Omental fat pad (tissue), 4 donors: ENCODE measurements around the gene MZB1. TPM values are rescaled to one million over a fixed set of nuclear protein-coding genes. Genes with fewer than 3 reads are reported as not detected.

ENCODE experiments used
- ATAC-seq: fragments of 150-250 bp; one replicate; pipeline ENCODE4 v1.9.1; 2016; ENCODE audit warnings: mild to moderate bottlenecking, moderate library complexity; ENCODE audit not compliant: low FRiP score
- DNase-seq: peaks from one replicate; pipeline ENCODE4 v3.0.0-alpha.2; 2019; ENCODE audit warnings: low spot score
- total RNA-seq, 4 donors: library from RNA; depleted of rRNA; stranded (reverse); fragments of >200 nt; gene quantifications; one replicate each; pipeline ENCODE4 v1.1.0, GENCODE V29; 2016
- TF ChIP-seq, protein P1 (sequence below), 3 donors: fragments of 450-650 bp; IDR thresholded peaks; one replicate each; pipeline ENCODE4 v1.5.1; 2016 to 2017; ENCODE audit warnings: antibody characterized with exemption in 3 of 3, mild to moderate bottlenecking in 3 of 3, moderate library complexity in 2 of 3

MZB1 gene
- total RNA-seq, 4 donors from 2014 or later, result 1.1 to 7.0 (median 2.9) TPM

DNA sequence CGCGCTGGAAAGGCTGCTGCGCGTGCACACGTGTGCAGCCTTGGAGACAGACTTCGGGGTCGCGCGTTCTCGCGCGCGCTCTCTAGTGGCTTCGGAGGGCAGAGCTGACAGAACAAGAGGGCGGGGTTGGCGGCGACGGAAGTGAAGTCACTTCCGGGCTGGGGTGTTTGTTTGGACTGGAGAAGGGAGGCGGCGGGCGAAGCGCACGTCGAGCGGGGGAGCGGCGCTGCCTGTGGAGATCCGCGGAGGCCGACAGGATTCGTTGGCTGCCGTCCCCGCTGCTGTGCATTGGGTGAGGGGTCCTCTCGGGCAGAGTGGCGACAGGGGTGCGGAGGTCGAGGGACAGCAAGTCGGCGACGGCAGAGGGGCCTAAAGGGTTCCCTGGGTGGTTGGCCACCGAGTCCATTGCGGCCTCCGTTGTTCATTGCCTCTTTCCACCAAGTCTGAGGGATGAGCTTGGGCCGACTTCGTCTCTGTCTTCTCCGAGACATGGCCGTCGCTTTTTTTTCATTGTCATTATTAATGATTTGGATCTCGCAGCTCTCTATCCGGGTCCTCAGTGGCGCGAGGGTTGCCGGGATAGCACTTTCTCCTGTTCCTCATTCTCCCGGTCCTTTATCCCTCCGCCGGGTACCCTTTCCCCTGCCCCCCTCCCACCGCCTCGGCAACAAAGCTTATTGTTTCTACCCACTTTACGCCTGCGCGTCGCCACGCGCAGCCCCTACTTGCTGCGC lies 47.9 kb downstream of the MZB1 start, which contains the start of gene PAIP2:
Gene PAIP2, plus strand, starts transcription at position 166 of the 734 bp plus-strand sequence. CDS start 21,931 bp downstream, outside the sequence.
- DNase-seq (peak; percentile 94), ATAC-seq (peak; percentile 96)
- TF ChIP-seq, protein P1, sequence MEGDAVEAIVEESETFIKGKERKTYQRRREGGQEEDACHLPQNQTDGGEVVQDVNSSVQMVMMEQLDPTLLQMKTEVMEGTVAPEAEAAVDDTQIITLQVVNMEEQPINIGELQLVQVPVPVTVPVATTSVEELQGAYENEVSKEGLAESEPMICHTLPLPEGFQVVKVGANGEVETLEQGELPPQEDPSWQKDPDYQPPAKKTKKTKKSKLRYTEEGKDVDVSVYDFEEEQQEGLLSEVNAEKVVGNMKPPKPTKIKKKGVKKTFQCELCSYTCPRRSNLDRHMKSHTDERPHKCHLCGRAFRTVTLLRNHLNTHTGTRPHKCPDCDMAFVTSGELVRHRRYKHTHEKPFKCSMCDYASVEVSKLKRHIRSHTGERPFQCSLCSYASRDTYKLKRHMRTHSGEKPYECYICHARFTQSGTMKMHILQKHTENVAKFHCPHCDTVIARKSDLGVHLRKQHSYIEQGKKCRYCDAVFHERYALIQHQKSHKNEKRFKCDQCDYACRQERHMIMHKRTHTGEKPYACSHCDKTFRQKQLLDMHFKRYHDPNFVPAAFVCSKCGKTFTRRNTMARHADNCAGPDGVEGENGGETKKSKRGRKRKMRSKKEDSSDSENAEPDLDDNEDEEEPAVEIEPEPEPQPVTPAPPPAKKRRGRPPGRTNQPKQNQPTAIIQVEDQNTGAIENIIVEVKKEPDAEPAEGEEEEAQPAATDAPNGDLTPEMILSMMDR (IDR thresholded peaks at IDR 0.05), result no peak

DNA sequence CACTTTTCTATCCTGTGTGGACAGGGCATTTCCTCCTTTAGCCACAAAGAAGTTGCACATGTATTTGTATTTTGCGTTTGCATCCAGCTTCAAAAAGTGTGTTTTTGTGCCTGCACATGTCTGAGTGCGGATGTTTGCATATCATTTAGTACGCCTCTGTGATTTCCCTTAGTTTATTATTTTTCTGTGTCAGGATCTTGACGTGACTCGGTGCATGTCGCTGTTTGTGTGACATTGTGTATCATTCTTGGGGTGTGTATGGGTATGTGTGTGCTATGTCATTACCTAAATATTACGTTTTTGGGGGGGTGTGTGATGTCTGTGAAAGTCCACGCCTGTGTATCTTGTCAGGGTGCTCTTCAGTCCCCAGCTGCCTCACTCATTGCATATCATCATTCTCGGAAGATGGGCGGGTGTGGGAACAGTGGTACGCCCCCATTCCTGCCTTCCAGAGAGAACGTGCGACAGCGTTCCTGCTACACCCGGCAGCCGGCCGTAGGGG lies 48.5 kb downstream of the MZB1 start:
- ATAC-seq (no peak), DNase-seq (no peak)
- TF ChIP-seq, protein P1 (IDR thresholded peaks at IDR 0.05), result no peak

DNA sequence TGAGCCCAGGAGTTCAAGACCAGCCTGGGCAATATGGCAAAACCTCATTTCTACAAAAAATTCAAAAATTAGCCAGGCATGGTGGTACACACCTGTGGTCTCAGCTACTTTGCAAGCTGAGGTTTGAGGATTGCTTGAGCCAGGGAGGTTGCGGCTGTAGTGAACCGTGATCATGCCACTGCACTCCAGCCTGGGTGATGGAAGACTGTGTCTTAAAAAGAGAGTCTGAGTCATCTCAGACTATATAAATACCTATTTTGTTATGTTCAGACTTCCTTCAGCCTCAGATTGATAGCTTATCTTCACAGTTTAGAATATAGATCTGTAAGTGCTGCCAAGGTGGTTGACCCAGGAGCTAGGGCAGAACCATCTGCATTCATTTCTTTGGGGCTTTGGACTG lies 49.7 kb downstream of the MZB1 start:
- DNase-seq, result no peak
- TF ChIP-seq, protein P1 (IDR thresholded peaks at IDR 0.05), result no peak
- ATAC-seq, result no peak

Other genes starting within 250 kb of the MZB1 start
- gene SIL1, start 191.5 kb downstream of the MZB1 start, total RNA-seq, result 10 to 100 TPM; 34.7 to 66.0 (median 38.9) TPM
- gene MATR3, start 96.2 kb downstream of the MZB1 start, total RNA-seq, result 100 to 1,000 TPM; 155 to 222 (median 211) TPM
- gene PAIP2, start 48.1 kb downstream of the MZB1 start, total RNA-seq, result 100 to 1,000 TPM in 2 of 4 donors, 10 to 100 TPM in 2; 73.1 to 113 (median 103) TPM
- gene SLC23A1, start 6.6 kb downstream of the MZB1 start, total RNA-seq, result not detected
- gene PROB1, start 5.2 kb upstream of the MZB1 start, total RNA-seq, result 1 to 10 TPM in 2 of 4 donors, under 1 TPM in 2; 0.46 to 2.0 (median 1.2) TPM
- gene SPATA24, start 14.2 kb upstream of the MZB1 start, total RNA-seq, result 1 to 10 TPM; 1.8 to 3.3 (median 2.0) TPM
- gene DNAJC18, start 49.6 kb upstream of the MZB1 start, total RNA-seq, result 1 to 10 TPM; 6.1 to 7.4 (median 6.5) TPM
- gene ECSCR, start 72.8 kb upstream of the MZB1 start, total RNA-seq, result 10 to 100 TPM; 17.9 to 57.4 (median 35.9) TPM
- gene SMIM33, start 81.1 kb upstream of the MZB1 start, total RNA-seq, result not detected
- 10 to 100 TPM; 32.8 to 93.3 (median 48.7) TPM for gene STING1, start 92.8 kb upstream of the MZB1 start, total RNA-seq
- gene UBE2D2, start 171.4 kb upstream of the MZB1 start, total RNA-seq, result 10 to 100 TPM; 50.4 to 76.9 (median 70.4) TPM